Right forelimb (tissue), 1 donor: ENCODE data around the gene UBE2G1.

ENCODE experiments used
- DNase-seq: peaks from one replicate; pipeline ENCODE4 v3.0.0-alpha.2; 2018

Gene UBE2G1

GRCh38 chr17:4241535-4241934, 124.9 kb downstream of the UBE2G1 start:
- DNase-seq = no peak

GRCh38 chr17:4236456-4236855, 130.0 kb downstream of the UBE2G1 start:
- DNase-seq = no peak

GRCh38 chr17:4235372-4236279, 130.8 kb downstream of the UBE2G1 start:
- no peak for DNase-seq

GRCh38 chr17:4234401-4234800, 132.1 kb downstream of the UBE2G1 start:
- no peak for DNase-seq

- no peak for DNase-seq
Measured at GRCh38 chr17:4233668-4234258, 132.7 kb downstream of the UBE2G1 start.

GRCh38 chr17:4232168-4232813, 134.2 kb downstream of the UBE2G1 start:
- DNase-seq = no peak

- DNase-seq = peak; percentile 53
Measured at GRCh38 chr17:4229627-4230541, 136.6 kb downstream of the UBE2G1 start.

- DNase-seq = no peak
Measured at GRCh38 chr17:4221899-4222659, 144.4 kb downstream of the UBE2G1 start.

GRCh38 chr17:4221163-4221562, 145.3 kb downstream of the UBE2G1 start:
- DNase-seq = no peak

- DNase-seq = no peak
Measured at GRCh38 chr17:4220655-4221054, 145.8 kb downstream of the UBE2G1 start.
